Endothelial cell of umbilical vein (primary cell): ENCODE results near the gene MCUR1.

Experiments used
- CTCF ChIP-seq, 2 donors: IDR thresholded peaks; 1 replicate in 1 of 2; 2 replicates in 1 of 2; pipeline ENCODE4 v1.5.1; 2011; ENCODE audit warnings: low read length in 2 of 2, mild to moderate bottlenecking in 2 of 2, moderate library complexity in 2 of 2, control low read depth in 1 of 2, inconsistent platforms in 1 of 2, low read depth in 1 of 2; ENCODE audit not compliant: insufficient read depth in 1 of 2; ENCODE audit errors: extremely low read depth in 1 of 2
- FOS ChIP-seq: IDR thresholded peaks from 2 replicates; pipeline ENCODE4 v1.6.1; 2011; ENCODE audit warnings: mild to moderate bottlenecking, low read length, moderate library complexity, borderline replicate concordance; ENCODE audit not compliant: insufficient read depth
- POLR2A ChIP-seq: IDR thresholded peaks from 2 replicates; pipeline ENCODE4 v1.6.1; 2012; ENCODE audit warnings: low read depth, mild to moderate bottlenecking, control low read depth, low read length
- TF ChIP-seq, protein P1 (sequence below): IDR thresholded peaks from 2 replicates; pipeline ENCODE4 v1.6.1; 2011; ENCODE audit not compliant: insufficient read depth, insufficient read length

GRCh38 chr6:13741365-13741764 is 73.0 kb downstream of the MCUR1 start:
- no peak for TF ChIP-seq CTCF (IDR thresholded peaks at IDR 0.05; ENCODE audit: extremely low read depth in 1 of 2, insufficient read depth in 1 of 2, low read depth in 1 of 2, low read length in 2 of 2)
- no peak for TF ChIP-seq POLR2A
- TF ChIP-seq, protein P1, sequence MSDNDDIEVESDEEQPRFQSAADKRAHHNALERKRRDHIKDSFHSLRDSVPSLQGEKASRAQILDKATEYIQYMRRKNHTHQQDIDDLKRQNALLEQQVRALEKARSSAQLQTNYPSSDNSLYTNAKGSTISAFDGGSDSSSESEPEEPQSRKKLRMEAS: no peak
- no peak for TF ChIP-seq FOS
